HG03139 (cell line): ENCODE data around the gene AQP6.

ENCODE experiments used
- ATAC-seq: cut with Tn5 transposase; IDR thresholded peaks from one replicate; pipeline ENCODE4 v1.9.1; 2021; ENCODE audit not compliant: unreplicated experiment

Gene AQP6

GRCh38 chr12:49955899-49956662 lies 16.7 kb upstream of the AQP6 start:
- ATAC-seq: no peak

GRCh38 chr12:49956663-49957569 lies 15.8 kb upstream of the AQP6 start:
- ATAC-seq: no peak

GRCh38 chr12:49957570-49957967 lies 15.2 kb upstream of the AQP6 start:
- ATAC-seq: no peak

GRCh38 chr12:49959685-49960473 lies 12.9 kb upstream of the AQP6 start:
- no peak for ATAC-seq

- no peak for ATAC-seq
Observed at GRCh38 chr12:49960474-49961110, 12.2 kb upstream of the AQP6 start.

- no peak for ATAC-seq
Observed at GRCh38 chr12:49961111-49961922, 11.4 kb upstream of the AQP6 start, which contains the start of gene AQP5. AQP5 (plus strand) TSS chr12:49961872; CDS start chr12:49962018, 146 bp downstream.

GRCh38 chr12:49961993-49962764 lies 10.6 kb upstream of the AQP6 start:
- no peak for ATAC-seq

- no peak for ATAC-seq
Observed at GRCh38 chr12:49962861-49963765, 9.6 kb upstream of the AQP6 start.

GRCh38 chr12:49963976-49964815 lies 8.6 kb upstream of the AQP6 start:
- no peak for ATAC-seq

GRCh38 chr12:49964849-49965624 lies 7.7 kb upstream of the AQP6 start:
- ATAC-seq: no peak

- ATAC-seq: no peak
Observed at GRCh38 chr12:49965836-49966235, 6.9 kb upstream of the AQP6 start.

- ATAC-seq: no peak
Observed at GRCh38 chr12:49966511-49967041, 6.2 kb upstream of the AQP6 start.

- ATAC-seq: no peak
Observed at GRCh38 chr12:49967042-49967776, 5.5 kb upstream of the AQP6 start.

- ATAC-seq: no peak
Observed at GRCh38 chr12:49967777-49968250, 4.9 kb upstream of the AQP6 start.

- no peak for ATAC-seq
Observed at GRCh38 chr12:49968471-49968870, 4.3 kb upstream of the AQP6 start.
